Measurements from ENCODE around the gene OR51E2. TPM values are rescaled to one million over a fixed set of nuclear protein-coding genes. Genes with fewer than 3 reads are reported as not detected.

OR51E2 gene, protein sequence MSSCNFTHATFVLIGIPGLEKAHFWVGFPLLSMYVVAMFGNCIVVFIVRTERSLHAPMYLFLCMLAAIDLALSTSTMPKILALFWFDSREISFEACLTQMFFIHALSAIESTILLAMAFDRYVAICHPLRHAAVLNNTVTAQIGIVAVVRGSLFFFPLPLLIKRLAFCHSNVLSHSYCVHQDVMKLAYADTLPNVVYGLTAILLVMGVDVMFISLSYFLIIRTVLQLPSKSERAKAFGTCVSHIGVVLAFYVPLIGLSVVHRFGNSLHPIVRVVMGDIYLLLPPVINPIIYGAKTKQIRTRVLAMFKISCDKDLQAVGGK
- not detected in 2 replicates for total RNA-seq

GRCh38 chr11:4697585-4697984 lies at the start of gene OR51E2:
OR51E2 (minus strand) TSS chr11:4697853; CDS start chr11:4682711, 15,142 bp downstream.

DNA sequence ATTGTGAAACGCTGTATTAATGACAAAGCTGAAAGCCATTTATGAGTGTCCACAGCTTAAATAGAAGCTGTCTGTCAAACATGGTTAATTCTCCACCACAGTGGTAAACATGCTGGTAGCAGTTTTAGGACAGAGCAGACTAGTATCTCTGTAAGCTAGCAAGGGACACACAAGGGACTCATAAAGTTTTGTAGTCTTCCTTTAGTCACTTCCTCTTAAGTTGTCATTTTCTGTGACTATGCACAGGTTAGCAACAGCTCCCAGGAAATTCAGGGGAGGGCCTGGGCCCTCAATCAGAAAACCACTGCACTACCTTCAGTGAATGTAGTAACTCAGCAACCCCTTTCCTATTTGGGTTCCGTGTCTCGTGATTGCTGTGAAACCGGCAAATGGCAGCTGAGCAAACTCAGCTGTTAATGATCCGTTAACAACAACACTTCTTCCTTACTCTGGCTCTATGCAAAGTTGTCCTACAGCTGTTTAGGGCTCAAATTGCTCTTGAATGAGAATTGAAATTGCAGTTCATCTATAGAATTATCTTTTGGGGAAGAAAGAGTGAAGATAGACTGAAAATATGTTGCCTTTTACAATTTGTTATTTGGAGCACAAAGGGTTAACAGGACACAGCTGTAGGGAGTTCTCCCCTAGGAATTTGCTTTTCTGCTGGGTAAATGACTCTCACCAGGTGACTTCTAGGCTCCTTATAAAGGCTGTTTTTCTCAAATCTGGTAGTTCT lies 6.6 kb upstream of the OR51E2 start, which contains the start of gene MMP26:
Gene MMP26 (plus strand): TSS at position 731 of the 736 bp plus-strand sequence.

GRCh38 chr11:4643682-4644081 lies 54.0 kb downstream of the OR51E2 start, which contains the start of gene OR51E1:
OR51E1 (plus strand) TSS chr11:4643982; CDS start chr11:4652527, 8,545 bp downstream.

DNA sequence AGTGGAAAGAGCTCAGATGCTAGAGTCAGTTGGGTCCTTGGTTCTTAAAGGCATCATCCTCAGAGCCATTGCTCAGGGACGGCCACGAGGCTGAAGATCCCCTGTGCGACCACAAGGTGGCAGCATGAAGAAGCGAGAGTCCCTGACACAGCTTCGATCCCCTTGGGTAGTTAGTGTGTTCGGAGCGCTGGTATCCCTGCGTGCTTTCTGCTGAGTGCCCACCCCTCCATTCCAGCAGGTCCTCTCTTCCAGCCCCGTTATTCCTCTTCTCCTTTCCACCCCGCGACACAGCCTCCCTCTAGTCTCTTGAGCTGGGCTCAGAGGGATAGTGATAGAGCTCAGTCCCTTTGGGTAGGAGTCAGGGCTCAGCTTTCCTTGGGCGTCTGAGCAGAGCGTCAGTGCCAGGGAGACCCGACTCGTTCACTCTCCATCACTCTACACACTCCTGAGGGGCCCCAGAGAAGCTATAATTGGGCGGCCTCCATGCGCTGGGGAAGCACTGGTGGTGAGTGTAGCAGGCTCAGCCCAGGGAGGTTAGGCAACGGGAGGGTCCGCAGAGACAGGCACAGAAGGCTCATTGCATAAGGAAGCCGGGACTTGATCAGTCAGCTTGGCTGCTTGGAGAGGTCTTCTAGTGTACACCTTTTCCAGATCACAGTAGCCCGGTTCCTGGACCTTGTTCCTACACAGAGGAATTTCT lies 60.5 kb downstream of the OR51E2 start, which contains the start of gene OR51D1:
Gene OR51D1 (plus strand): TSS at position 516 of the 700 bp plus-strand sequence. CDS start 2,314 bp downstream, outside the sequence.

Other genes starting within 250 kb of the OR51E2 start
- not detected in 2 replicates for gene OR52K2, start 248.6 kb downstream of the OR51E2 start, total RNA-seq
- not detected in 2 replicates for gene OR52K1, start 215.2 kb downstream of the OR51E2 start, total RNA-seq
- gene OR52M1, start 152.7 kb downstream of the OR51E2 start, total RNA-seq, result not detected in 2 replicates
- not detected in 2 replicates for gene OR52I2, start 116.1 kb downstream of the OR51E2 start, total RNA-seq
- not detected in 2 replicates for gene OR52I1, start 103.8 kb downstream of the OR51E2 start, total RNA-seq
- 4.1 and 6.7 TPM in 2 replicates for gene TRIM68, start 89.6 kb downstream of the OR51E2 start, total RNA-seq
- gene OR51D1, start 60.4 kb downstream of the OR51E2 start, total RNA-seq, result not detected in 2 replicates
- gene OR51E1, start 53.9 kb downstream of the OR51E2 start, total RNA-seq, result not detected in 2 replicates
- gene MMP26, start 6.9 kb upstream of the OR51E2 start, total RNA-seq, result not detected in 2 replicates
- not detected in 2 replicates for gene OR51F1, start 72.1 kb upstream of the OR51E2 start, total RNA-seq
- gene OR52R1, start 106.5 kb upstream of the OR51E2 start, total RNA-seq, result not detected in 2 replicates
- not detected in 2 replicates for gene OR51F2, start 123.5 kb upstream of the OR51E2 start, total RNA-seq
- gene OR51S1, start 151.4 kb upstream of the OR51E2 start, total RNA-seq, result not detected in 2 replicates
- not detected in 2 replicates for gene OR51T1, start 184.0 kb upstream of the OR51E2 start, total RNA-seq
- gene OR51A7, start 205.9 kb upstream of the OR51E2 start, total RNA-seq, result not detected in 2 replicates
- gene OR51G2, start 221.5 kb upstream of the OR51E2 start, total RNA-seq, result not detected in 2 replicates
- gene OR51G1, start 226.5 kb upstream of the OR51E2 start, total RNA-seq, result not detected in 2 replicates
- not detected in 2 replicates for gene OR51A4, start 249.8 kb upstream of the OR51E2 start, total RNA-seq

Measured in airway epithelial cell (primary cell).